KBM-7 (cell line): ENCODE data around the gene HIGD1A.

ENCODE experiments used
- DNase-seq: peaks from one replicate; pipeline ENCODE4 v3.0.0-alpha.2; 2015
- in situ Hi-C: fragments of 300-500 bp; cut with MboI; formaldehyde crosslinking; loops from 2 replicates; pipeline ENCODE4 v1.14.3; 2020; ENCODE audit warnings: low sequenced_read_pairs, low pct_unique_long_range_greater_than_20kb, mixed read lengths

HIGD1A gene

GRCh38 chr3:42769477-42770131, 34.7 kb downstream of the HIGD1A start:
- in situ Hi-C loops, result no loop called here
- no peak for DNase-seq

DNA sequence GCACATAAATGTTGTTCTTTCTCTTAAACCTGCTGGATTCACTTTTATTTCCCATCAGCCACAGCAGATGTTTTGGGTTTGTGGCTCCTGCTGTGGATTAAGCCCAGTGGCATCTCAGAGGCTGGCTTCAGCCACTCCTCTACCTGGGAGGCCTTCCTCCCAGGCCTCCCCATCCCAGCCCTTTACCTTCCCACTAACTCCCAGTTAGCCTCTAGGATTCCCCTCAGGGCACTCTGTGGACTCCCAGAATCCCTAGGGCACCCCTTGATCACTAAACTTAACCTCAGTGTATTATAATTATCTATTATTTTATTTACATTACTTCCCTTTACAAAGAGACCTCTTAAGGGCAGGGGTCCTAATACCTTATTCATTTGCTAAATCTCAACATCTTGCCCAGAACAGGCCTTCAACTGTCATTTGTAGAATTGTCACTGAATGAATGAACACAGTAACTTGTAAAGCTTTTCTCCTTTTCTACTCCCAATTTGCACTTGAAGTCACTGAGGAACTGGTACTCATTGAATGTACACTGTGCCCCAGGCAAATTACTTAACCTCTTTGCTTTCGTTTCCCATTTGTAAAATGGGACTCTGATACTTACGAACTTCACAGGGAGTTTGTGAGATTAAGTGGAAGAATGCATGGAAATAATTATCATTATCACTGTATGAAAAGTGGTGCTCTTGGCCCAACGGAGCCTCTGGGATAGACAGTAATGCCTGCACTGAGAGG, 39.6 kb downstream of the HIGD1A start:
- in situ Hi-C loops, result no loop called here
- DNase-seq, result no peak

DNA sequence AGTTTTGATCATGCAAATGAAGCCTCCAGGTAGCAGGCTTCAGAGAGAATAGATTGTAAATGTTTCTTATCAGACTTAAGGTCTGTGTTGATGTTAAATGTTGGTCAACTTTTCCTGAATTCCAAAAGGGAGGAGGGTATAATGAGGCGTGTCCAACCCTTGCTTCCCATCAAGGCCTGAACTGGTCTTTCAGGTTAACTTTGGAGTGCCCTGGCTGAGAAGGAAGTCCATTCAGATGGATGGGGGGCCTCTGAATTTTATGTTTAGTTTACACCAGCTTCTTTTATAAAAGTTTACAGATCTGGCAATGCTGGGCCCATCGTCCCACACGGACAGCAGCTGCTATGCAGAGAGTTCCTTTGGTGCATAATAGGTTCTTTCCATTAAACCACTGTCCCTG, 40.2 kb downstream of the HIGD1A start:
- in situ Hi-C loops, result no loop called here
- DNase-seq, result no peak

DNA sequence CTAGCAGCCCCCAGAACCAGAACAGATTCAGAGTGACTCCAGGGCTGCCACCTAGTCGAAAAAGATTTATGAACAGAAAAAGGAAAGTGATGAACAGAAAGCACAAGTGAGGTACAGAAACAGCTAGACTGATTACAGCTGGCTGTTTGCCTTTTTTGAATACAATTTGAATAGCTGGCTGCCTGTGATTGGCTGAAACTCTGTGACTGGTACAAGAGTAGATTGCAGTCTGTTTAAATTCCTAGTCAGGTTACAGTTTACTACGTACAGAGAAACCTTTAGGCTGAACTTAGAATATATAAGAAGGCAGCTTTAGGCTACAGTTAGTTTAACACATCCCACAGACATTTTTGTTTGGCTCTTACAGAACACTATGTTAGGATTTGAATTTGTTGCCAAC, 41.3 kb downstream of the HIGD1A start:
- no peak for DNase-seq
- in situ Hi-C loops, result no loop called here

DNA sequence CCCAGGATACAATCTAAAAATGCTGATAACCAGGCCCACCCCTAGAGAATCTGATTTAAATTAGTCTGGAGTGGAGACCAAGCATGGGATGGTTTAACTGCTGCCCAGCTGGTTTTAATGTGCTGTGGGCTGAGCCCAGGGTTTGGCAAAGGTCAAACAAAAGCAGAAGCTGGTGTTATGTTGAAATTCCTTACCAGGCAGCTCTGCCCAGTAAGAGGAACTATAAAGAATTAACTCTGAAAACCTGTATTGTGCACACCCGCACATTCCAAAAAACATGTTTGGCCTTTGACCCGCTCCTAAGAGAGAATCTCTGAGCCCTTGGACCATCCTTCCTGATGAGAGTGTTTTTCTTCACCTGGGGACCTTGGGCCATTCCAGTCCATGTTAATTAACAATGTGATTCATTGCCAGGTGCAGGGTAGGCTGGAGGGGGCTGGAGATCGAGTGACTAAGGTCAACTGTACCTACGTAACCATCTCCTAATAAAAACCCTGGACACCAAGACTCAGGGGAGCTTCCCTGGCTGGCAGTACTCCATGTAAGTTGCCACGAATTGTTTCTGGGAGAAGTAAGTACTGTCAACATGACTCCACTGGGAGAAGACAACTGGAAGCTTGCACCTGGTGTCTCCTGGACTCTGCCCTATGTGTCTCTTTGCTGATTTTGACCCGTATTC, 42.1 kb downstream of the HIGD1A start:
- in situ Hi-C loops, result no loop called here
- DNase-seq, result peak; percentile 74

- in situ Hi-C loops, result no loop called here
- no peak for DNase-seq
Measured at GRCh38 chr3:42758126-42758525, 46.2 kb downstream of the HIGD1A start.

GRCh38 chr3:42756681-42757213, 47.5 kb downstream of the HIGD1A start:
- in situ Hi-C loops, result no loop called here
- no peak for DNase-seq

- in situ Hi-C loops, result no loop called here
- DNase-seq, result peak; percentile 47
Measured at GRCh38 chr3:42755681-42756578, 48.4 kb downstream of the HIGD1A start.

DNA sequence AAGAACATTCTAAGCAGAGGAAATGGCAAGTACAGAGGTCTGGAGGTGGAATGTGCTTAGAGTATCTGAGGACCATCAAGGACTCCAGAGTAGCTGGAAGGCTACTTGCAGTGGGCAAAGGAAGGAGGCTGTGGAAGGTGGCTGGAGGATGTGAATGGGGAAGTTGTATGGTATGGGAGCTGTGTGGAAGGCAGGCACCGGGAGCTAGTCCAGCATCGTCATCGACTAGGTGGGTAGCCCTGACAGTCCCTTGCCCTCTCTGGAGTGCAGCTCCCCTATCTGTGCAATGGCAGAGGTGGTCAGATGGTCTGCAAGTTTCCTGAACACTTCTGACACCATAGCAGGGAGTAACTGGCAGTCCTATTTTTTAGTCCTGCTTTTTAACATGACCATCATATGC, 50.5 kb downstream of the HIGD1A start:
- DNase-seq, result no peak
- in situ Hi-C loops, result no loop called here

GRCh38 chr3:42752961-42753360, 51.3 kb downstream of the HIGD1A start:
- no peak for DNase-seq
- in situ Hi-C loops, result no loop called here

- DNase-seq, result no peak
- in situ Hi-C loops, result no loop called here
Measured at GRCh38 chr3:42752441-42752840, 51.8 kb downstream of the HIGD1A start.

DNA sequence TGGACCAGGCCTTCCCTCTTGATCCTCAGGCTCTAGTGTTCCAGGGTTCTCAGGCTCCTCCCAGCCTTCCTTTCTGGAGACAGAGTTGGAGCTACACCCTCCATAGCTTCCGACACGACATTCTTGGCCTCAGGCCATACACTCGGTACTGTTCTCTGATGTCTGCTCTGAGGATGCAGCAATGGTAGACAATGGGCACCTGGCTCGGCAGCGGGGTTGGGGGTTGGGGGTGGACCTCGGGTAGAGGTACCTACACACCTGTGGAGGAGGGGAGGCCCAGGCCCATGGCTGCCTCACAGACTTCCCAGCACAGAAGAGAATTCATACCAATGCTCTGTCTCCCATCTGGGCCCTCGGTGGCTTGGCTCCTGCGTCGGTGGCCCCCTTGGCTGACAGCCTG, 52.7 kb downstream of the HIGD1A start:
- no peak for DNase-seq
- in situ Hi-C loops, result no loop called here

DNA sequence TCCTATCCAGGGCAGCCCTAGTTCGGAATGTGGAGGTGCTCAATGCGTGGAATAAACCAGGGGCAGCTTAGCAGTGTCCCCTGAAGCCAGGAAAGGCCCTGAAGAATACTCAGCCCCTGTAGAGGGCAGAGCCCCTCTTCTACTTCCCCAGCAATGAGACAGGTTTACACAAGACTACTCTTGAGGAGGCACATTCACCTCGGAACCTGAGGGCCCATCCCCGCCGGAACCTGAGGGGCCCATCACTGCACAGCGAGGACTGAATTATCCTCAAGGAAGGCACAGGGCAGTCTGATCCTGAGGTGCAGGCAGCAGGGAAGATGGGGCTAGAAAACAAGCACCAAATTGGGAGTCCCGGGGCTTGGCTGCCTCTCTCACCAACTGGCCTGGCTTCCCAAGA, 53.5 kb downstream of the HIGD1A start:
- DNase-seq, result no peak
- in situ Hi-C loops, result no loop called here

GRCh38 chr3:42749753-42750231, 54.5 kb downstream of the HIGD1A start:
- in situ Hi-C loops, result loop anchor here (25.0 kb wide), 1 partner anchor 487 kb away; the partner anchor contains the start of gene CCK
- peak; percentile 64 for DNase-seq

GRCh38 chr3:42749025-42749752, 55.1 kb downstream of the HIGD1A start:
- no peak for DNase-seq
- in situ Hi-C loops, result loop anchor here (25.0 kb wide), 1 partner anchor 487 kb away; the partner anchor contains the start of gene CCK

- in situ Hi-C loops, result loop anchor here (25.0 kb wide), 1 partner anchor 485 kb away; the partner anchor contains the start of gene CCK
Measured at GRCh38 chr3:42747581-42747980, 56.7 kb downstream of the HIGD1A start.

DNA sequence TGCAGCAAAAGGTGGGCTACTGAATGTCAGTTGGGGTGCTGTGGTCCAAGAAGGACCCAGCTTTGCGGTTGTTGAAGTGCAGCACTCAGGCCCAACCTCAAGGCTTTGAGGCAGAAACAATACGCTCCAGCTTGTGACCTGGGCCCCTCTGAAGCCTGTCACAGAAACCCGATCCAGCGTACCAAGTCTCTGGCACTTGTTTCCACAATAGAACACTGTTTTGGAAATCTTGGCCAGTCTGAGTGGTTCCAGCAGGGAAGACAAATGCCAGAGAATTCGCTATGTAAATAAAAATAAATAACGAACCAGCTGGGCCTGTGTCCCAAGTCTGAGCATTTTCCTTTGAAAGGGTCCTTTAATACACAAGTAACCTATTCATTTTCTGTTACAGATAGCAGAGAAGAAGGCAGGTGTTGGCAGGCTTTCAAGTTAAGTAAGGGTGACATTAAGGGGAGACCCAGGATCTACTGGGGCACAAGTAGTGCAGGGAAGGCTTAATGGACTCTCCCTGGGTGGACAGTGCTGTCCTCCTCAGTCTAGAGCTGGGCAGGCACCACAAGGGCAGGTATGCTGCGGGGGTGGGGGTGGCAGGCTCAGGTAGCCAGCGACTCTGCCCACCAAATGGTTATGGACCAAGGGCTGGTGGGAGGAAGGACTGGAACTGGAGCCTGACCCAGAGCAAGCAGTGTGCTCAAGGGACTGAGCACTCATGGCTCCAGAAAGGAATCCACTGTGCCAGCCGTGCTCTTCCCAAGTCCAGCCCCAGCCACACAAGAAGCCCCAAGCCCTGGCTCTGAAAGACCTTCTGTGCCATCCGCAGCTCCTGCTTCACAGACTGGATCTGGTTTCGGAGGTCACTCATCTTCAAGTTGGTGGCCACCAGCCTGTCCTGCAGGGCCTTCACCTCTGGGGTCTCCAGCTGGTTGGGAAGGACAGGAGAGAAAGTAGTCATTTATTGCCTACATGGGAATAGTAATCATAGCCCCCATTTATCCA, 57.5 kb downstream of the HIGD1A start:
- in situ Hi-C loops, result loop anchor here (25.0 kb wide), 1 partner anchor 484 kb away; the partner anchor contains the start of gene CCK
- DNase-seq, result no peak

More at GRCh38 chr3:42747581-42747980, 56.7 kb downstream of the HIGD1A start:
- DNase-seq, result no peak
